ENCODE data around the gene MAGI2. TPM values are rescaled to one million over a fixed set of nuclear protein-coding genes. Genes with fewer than 3 reads are reported as not detected.

Gene MAGI2
- total RNA-seq, 1 donor from 2014 or later = 6.9 TPM

- Histone ChIP-seq H3K27me3 (no peaks in the 10 kb centered on the region), H3K4me1 (no peaks in the 10 kb centered on the region), H3K27ac (no peak overlapping the region), H3K9me3 (no peaks in the 10 kb centered on the region), H3K36me3 (no peaks in the 10 kb centered on the region), H3K4me3 (no peak overlapping the region)
- intact Hi-C loops (cut with DNase I) = no loop called here
- TF ChIP-seq CTCF (IDR thresholded peaks at IDR 0.05) = no peak
- no peak for TF ChIP-seq POLR2A (IDR thresholded peaks at IDR 0.05)
- TF ChIP-seq POLR2AphosphoS5 (IDR thresholded peaks at IDR 0.05; ENCODE audit: insufficient read depth in 1 of 2, low read depth in 1 of 2) = no peak
- no peak for DNase-seq (ENCODE audit: extremely low spot score in 2 of 2)
Observed at GRCh38 chr7:78207269-78207668, 1246.2 kb downstream of the MAGI2 start.

- no peak for DNase-seq (ENCODE audit: extremely low spot score in 2 of 2)
- Histone ChIP-seq H3K9me3 (no peaks in the 10 kb centered on the region), H3K4me1 (no peaks in the 10 kb centered on the region), H3K27ac (no peak overlapping the region), H3K36me3 (no peaks in the 10 kb centered on the region), H3K4me3 (no peak overlapping the region), H3K27me3 (no peaks in the 10 kb centered on the region)
- intact Hi-C loops (cut with DNase I) = no loop called here
- TF ChIP-seq POLR2A (IDR thresholded peaks at IDR 0.05) = no peak
- TF ChIP-seq CTCF (IDR thresholded peaks at IDR 0.05) = no peak
- no peak for TF ChIP-seq POLR2AphosphoS5 (IDR thresholded peaks at IDR 0.05; ENCODE audit: insufficient read depth in 1 of 2, low read depth in 1 of 2)
Observed at GRCh38 chr7:78206769-78207168, 1246.7 kb downstream of the MAGI2 start.

GRCh38 chr7:78203042-78203720, 1250.3 kb downstream of the MAGI2 start:
- H3K4me1 ChIP-seq = no peaks in the 10 kb centered on the region
- H3K36me3 ChIP-seq = no peaks in the 10 kb centered on the region
- H3K9me3 ChIP-seq = no peaks in the 10 kb centered on the region
- TF ChIP-seq CTCF (IDR thresholded peaks at IDR 0.05) (no peak), POLR2AphosphoS5 (IDR thresholded peaks at IDR 0.05; ENCODE audit: insufficient read depth in 1 of 2, low read depth in 1 of 2) (no peak), POLR2A (IDR thresholded peaks at IDR 0.05) (no peak)
- intact Hi-C loops (cut with DNase I) = no loop called here
- H3K27me3 ChIP-seq = no peaks in the 10 kb centered on the region
- no peak overlapping the region for H3K27ac ChIP-seq
- DNase-seq (ENCODE audit: extremely low spot score in 2 of 2) = no peak
- H3K4me3 ChIP-seq = no peak overlapping the region

- no peaks in the 10 kb centered on the region for H3K36me3 ChIP-seq
- H3K4me3 ChIP-seq = no peak overlapping the region
- no peaks in the 10 kb centered on the region for H3K4me1 ChIP-seq
- no peak overlapping the region for H3K27ac ChIP-seq
- intact Hi-C loops (cut with DNase I) = no loop called here
- DNase-seq (ENCODE audit: extremely low spot score in 2 of 2) = no peak
- TF ChIP-seq CTCF (IDR thresholded peaks at IDR 0.05) (no peak), POLR2A (IDR thresholded peaks at IDR 0.05) (no peak), POLR2AphosphoS5 (IDR thresholded peaks at IDR 0.05; ENCODE audit: insufficient read depth in 1 of 2, low read depth in 1 of 2) (no peak)
- no peaks in the 10 kb centered on the region for H3K27me3 ChIP-seq
- no peaks in the 10 kb centered on the region for H3K9me3 ChIP-seq
Observed at GRCh38 chr7:78198756-78199155, 1254.7 kb downstream of the MAGI2 start.

- Histone ChIP-seq H3K4me1 (no peaks in the 10 kb centered on the region), H3K9me3 (no peaks in the 10 kb centered on the region), H3K27me3 (no peaks in the 10 kb centered on the region), H3K4me3 (no peak overlapping the region), H3K36me3 (no peaks in the 10 kb centered on the region), H3K27ac (no peak overlapping the region)
- no peak for DNase-seq (ENCODE audit: extremely low spot score in 2 of 2)
- intact Hi-C loops (cut with DNase I) = no loop called here
- TF ChIP-seq POLR2AphosphoS5 (IDR thresholded peaks at IDR 0.05; ENCODE audit: insufficient read depth in 1 of 2, low read depth in 1 of 2) (no peak), CTCF (IDR thresholded peaks at IDR 0.05) (no peak), POLR2A (IDR thresholded peaks at IDR 0.05) (no peak)
Observed at GRCh38 chr7:78197447-78197846, 1256.0 kb downstream of the MAGI2 start.
